Breast epithelium (tissue), 3 donors: ENCODE data around the gene GYS2.

Experiments used
- POLR2A ChIP-seq: fragments of 450-650 bp; IDR thresholded peaks from one replicate; pipeline ENCODE4 v1.6.1; 2016; ENCODE audit warnings: antibody characterized with exemption, mild to moderate bottlenecking, moderate library complexity
- POLR2AphosphoS5 ChIP-seq, 3 donors: sonication (generic); formaldehyde crosslinking; IDR thresholded peaks; one replicate each; pipeline ENCODE4 v1.6.1; 2017; ENCODE audit warnings: antibody characterized with exemption in 3 of 3
- TF ChIP-seq, protein P1 (sequence below), 3 donors: fragments of 450-650 bp; IDR thresholded peaks; one replicate each; pipeline ENCODE4 v1.5.1; 2016 to 2017; ENCODE audit warnings: antibody characterized with exemption in 3 of 3, mild to moderate bottlenecking in 3 of 3, moderate library complexity in 3 of 3

- TF ChIP-seq, protein P1, sequence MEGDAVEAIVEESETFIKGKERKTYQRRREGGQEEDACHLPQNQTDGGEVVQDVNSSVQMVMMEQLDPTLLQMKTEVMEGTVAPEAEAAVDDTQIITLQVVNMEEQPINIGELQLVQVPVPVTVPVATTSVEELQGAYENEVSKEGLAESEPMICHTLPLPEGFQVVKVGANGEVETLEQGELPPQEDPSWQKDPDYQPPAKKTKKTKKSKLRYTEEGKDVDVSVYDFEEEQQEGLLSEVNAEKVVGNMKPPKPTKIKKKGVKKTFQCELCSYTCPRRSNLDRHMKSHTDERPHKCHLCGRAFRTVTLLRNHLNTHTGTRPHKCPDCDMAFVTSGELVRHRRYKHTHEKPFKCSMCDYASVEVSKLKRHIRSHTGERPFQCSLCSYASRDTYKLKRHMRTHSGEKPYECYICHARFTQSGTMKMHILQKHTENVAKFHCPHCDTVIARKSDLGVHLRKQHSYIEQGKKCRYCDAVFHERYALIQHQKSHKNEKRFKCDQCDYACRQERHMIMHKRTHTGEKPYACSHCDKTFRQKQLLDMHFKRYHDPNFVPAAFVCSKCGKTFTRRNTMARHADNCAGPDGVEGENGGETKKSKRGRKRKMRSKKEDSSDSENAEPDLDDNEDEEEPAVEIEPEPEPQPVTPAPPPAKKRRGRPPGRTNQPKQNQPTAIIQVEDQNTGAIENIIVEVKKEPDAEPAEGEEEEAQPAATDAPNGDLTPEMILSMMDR (IDR thresholded peaks at IDR 0.05), result no peak
- TF ChIP-seq POLR2AphosphoS5 (IDR thresholded peaks at IDR 0.05) (no peak), POLR2A (no peak)
Measured at GRCh38 chr12:21526053-21526452, 78.6 kb downstream of the GYS2 start, which contains the start of gene SPX.
